ENCODE results near the gene ANTXR1. TPM values are rescaled to one million over a fixed set of nuclear protein-coding genes. Genes with fewer than 3 reads are reported as not detected.

The ANTXR1 gene
- total RNA-seq, 1 donor from 2014 or later: 81.2 TPM

- intact Hi-C loops (cut with DNase I): loop anchor here (10.0 kb wide), 1 partner anchor 292 kb away; no protein-coding TSS in a partner anchor
- peak; percentile 74 for TF ChIP-seq CTCF (IDR thresholded peaks at IDR 0.05)
- peak; percentile 79 for ATAC-seq
- Histone ChIP-seq H3K9me3 (no peaks in the 10 kb centered on the region), H3K27ac (peak overlapping the region; percentile 75), H3K36me3 (no peaks in the 10 kb centered on the region), H3K4me3 (peak overlapping the region; percentile 78), H3K27me3 (no peaks in the 10 kb centered on the region), H3K4me1 (peaks cover 13% of the 10 kb centered on the region)
- peak; percentile 82 for DNase-seq
Observed at GRCh38 chr2:69012310-69013141, 453 bp upstream of the ANTXR1 start.

GRCh38 chr2:69013840-69014821, 1.2 kb downstream of the ANTXR1 start:
- ATAC-seq (no peak), DNase-seq (no peak)
- Histone ChIP-seq H3K27me3 (no peaks in the 10 kb centered on the region), H3K4me1 (peaks cover 13% of the 10 kb centered on the region), H3K4me3 (peak overlapping the region; percentile 78), H3K36me3 (no peaks in the 10 kb centered on the region), H3K9me3 (no peaks in the 10 kb centered on the region), H3K27ac (peak overlapping the region; percentile 75)
- intact Hi-C loops (cut with DNase I): loop anchor here (10.0 kb wide), 1 partner anchor 291 kb away; no protein-coding TSS in a partner anchor
- no peak for TF ChIP-seq CTCF (IDR thresholded peaks at IDR 0.05)

GRCh38 chr2:69017080-69017479, 4.1 kb downstream of the ANTXR1 start:
- Histone ChIP-seq H3K9me3 (no peaks in the 10 kb centered on the region), H3K4me1 (peaks cover 13% of the 10 kb centered on the region), H3K36me3 (no peaks in the 10 kb centered on the region), H3K4me3 (no peak overlapping the region), H3K27ac (no peak overlapping the region), H3K27me3 (no peaks in the 10 kb centered on the region)
- intact Hi-C loops (cut with DNase I): loop anchor here (10.0 kb wide), 1 partner anchor 288 kb away; no protein-coding TSS in a partner anchor
- no peak for TF ChIP-seq CTCF (IDR thresholded peaks at IDR 0.05)
- no peak for DNase-seq
- no peak for ATAC-seq

GRCh38 chr2:69017835-69018234, 4.9 kb downstream of the ANTXR1 start:
- intact Hi-C loops (cut with DNase I): loop anchor here (10.0 kb wide), 1 partner anchor 287 kb away; no protein-coding TSS in a partner anchor
- no peak for TF ChIP-seq CTCF (IDR thresholded peaks at IDR 0.05)
- no peak overlapping the region for H3K4me3 ChIP-seq
- H3K27me3 ChIP-seq: no peaks in the 10 kb centered on the region
- H3K9me3 ChIP-seq: no peaks in the 10 kb centered on the region
- H3K36me3 ChIP-seq: no peaks in the 10 kb centered on the region
- H3K4me1 ChIP-seq: peaks cover 8% of the 10 kb centered on the region
- ATAC-seq (no peak), DNase-seq (no peak)
- no peak overlapping the region for H3K27ac ChIP-seq

GRCh38 chr2:69018678-69019095, 5.7 kb downstream of the ANTXR1 start:
- DNase-seq: no peak
- Histone ChIP-seq H3K9me3 (no peaks in the 10 kb centered on the region), H3K4me3 (no peak overlapping the region), H3K36me3 (no peaks in the 10 kb centered on the region), H3K27ac (no peak overlapping the region), H3K4me1 (peaks cover 6% of the 10 kb centered on the region), H3K27me3 (no peaks in the 10 kb centered on the region)
- ATAC-seq: no peak
- intact Hi-C loops (cut with DNase I): loop anchor here (10.0 kb wide), 1 partner anchor 286 kb away; no protein-coding TSS in a partner anchor
- TF ChIP-seq CTCF (IDR thresholded peaks at IDR 0.05): no peak
